ENCODE measurements around the gene JAG1.

The JAG1 gene

GRCh38 chr20:10667560-10668167 lies 6.1 kb downstream of the JAG1 start:
- no peak for DNase-seq (ENCODE audit: low read depth)

GRCh38 chr20:10667077-10667401 lies 6.8 kb downstream of the JAG1 start:
- DNase-seq (ENCODE audit: low read depth): no peak

- no peak for DNase-seq (ENCODE audit: low read depth)
Measured at GRCh38 chr20:10666221-10667076, 7.3 kb downstream of the JAG1 start.

GRCh38 chr20:10665791-10666190 lies 8.0 kb downstream of the JAG1 start:
- DNase-seq (ENCODE audit: low read depth): no peak

DNA sequence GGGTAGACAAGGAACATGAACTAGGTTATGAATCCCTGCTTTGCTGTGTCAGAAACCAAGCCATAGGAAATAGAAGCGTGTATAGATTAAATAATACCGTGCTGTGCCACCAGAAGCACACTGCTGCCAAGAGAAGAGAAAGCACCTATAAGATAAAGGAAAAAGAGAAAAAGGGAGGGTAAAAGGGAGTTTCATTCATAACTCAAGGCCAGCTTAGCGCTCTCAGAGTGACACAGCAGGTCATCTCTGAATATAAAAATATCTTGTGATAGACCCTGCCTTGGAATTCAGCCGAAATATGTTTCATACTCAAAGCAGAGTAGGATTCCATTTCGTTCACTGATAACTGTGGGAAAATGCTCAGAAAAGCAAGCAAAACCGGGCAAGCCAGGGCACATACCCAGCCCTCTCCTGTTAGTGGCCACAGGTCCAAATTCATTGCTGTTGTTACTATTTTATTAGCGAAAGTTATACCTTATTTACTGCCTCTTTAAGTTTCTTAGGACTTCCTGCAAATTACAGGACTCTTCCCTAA lies 8.7 kb downstream of the JAG1 start:
- no peak for DNase-seq (ENCODE audit: low read depth)

DNA sequence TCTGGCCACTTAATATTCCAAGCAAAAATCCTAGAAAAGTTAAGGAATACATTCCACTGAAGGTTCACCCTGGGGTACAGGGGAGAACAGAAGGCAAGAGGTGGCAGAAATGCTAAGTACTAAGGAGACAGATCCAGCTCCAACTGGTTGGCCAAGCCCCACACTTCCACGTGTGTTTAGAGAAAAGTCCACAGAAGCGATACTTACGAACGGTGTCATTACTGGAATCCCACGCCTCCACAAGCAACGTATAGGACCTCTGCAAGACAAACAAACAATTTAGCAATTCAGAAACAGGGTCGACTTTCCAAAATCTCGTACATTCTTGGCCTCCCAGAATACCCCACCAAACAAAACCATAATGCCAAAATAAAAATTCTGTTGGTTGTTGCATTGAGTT lies 10.0 kb downstream of the JAG1 start:
- DNase-seq (ENCODE audit: low read depth): no peak

DNA sequence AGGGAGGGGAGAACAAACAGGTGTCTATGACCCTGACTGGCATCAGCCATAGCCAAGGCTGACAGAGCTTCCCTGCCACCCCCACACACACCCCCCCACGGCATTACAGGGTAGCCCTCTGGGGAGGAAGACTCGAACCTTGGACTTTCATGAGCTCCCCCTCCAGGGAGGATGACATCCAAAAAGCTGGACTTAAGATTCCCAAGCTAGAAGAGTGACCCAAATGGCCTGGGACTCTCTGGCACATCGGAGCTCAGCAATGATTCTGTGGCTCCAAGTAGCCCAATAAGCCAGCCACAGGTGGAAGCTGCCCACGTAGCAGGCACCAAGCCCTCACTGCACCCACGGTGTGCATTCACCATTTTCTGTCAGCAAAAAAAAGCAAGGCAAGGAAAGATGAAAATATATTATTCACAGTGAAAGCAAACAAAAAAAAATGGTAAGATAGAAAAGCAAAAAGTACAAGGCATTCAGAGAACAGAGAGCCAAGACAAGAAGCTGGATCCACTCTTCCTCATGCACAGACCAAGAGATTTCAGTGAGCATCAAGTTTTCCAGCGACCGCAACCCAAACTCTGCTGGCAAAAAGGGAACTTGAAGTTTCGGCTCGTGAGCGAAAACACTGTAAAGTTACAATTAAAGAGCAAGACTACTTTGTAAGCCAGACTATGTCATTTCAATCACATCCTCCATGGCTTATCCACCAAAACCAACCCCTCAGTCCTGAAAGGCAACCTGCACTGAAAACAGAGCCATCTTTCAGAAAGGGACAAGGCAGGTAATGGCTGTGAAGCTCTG lies 10.9 kb downstream of the JAG1 start:
- DNase-seq (ENCODE audit: low read depth): no peak

- no peak for DNase-seq (ENCODE audit: low read depth)
Measured at GRCh38 chr20:10662151-10662550, 11.6 kb downstream of the JAG1 start.

DNA sequence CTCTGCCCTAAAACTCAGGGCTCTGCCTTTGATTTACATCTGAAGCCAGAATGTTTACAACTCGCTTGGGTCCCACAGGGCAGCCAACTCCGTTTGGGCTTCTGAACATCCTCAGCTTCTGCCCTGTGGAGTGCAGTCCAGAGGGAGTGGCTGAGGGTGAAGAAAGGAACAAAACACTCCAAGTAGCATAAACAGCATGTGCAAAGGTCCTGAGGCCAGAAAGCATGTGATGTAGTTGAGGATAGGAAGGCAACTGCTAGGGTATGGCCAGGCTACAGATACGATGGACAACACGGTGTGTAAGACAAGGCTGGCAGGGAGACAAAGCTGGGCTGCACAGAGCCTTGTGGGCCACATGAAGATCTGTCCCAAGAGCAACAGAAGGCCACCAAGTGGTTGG lies 12.5 kb downstream of the JAG1 start:
- DNase-seq (ENCODE audit: low read depth): no peak

DNA sequence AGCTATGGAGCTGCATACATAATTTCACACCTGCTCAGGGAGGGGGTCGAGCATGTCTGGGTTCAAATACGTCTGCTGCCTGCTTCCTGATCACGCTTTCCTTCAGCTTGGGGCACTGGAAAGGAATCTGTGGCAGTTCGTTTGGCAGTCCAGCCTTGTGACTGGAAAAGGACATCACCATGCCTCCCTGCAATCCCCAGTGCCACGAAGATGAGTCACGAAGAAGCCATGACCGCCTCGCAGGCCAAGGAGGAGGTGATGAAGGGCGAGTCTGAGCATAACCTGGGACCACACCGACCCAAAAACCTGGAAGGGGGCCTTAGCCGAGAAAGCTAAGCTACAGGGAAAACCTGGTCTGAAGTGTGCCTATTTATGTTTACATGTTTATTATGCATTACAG lies 13.1 kb downstream of the JAG1 start:
- DNase-seq (ENCODE audit: low read depth): no peak

- no peak for DNase-seq (ENCODE audit: low read depth)
Measured at GRCh38 chr20:10659651-10660601, 13.9 kb downstream of the JAG1 start.

GRCh38 chr20:10658876-10659632 lies 14.7 kb downstream of the JAG1 start:
- no peak for DNase-seq (ENCODE audit: low read depth)

DNA sequence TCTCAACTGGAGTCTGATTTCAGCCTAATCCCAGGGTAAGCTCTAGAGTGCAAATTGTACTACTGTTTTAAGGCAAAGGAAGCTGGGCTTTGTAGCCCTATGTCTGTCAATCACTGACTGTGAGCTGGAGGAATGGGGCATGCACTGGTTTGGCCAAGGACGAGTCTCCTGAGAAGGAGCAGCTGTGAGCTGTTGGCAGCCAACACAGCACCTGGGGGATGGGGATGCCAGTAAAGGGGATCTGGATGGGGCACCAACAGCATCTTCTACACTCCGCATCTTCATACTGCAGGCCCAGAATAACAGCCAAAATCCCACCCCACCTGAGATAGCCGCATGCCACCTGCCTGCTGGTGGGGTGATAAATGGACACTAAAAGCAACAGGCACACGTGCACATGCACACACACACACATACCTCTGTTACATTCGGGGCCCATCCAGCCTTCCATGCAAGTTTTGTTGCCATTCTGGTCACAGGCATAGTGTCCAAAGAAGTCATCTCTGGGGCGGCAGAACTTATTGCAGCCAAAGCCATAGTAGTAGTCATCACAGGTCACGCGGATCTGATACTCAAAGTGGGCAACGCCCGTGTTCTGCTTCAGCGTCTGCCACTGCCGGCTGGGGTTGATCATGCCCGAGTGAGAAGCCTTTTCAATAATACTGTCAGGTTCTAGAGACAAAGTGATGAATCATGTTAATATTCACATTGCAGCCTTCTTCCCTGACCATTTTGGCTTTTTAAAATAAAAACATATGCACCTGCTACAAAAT lies 15.6 kb downstream of the JAG1 start:
- DNase-seq (ENCODE audit: low read depth): no peak

- DNase-seq (ENCODE audit: low read depth): no peak
Measured at GRCh38 chr20:10657453-10657852, 16.3 kb downstream of the JAG1 start.

- no peak for DNase-seq (ENCODE audit: low read depth)
Measured at GRCh38 chr20:10655720-10656669, 17.8 kb downstream of the JAG1 start.

GRCh38 chr20:10654630-10655029 lies 19.2 kb downstream of the JAG1 start:
- DNase-seq (ENCODE audit: low read depth): no peak

DNA sequence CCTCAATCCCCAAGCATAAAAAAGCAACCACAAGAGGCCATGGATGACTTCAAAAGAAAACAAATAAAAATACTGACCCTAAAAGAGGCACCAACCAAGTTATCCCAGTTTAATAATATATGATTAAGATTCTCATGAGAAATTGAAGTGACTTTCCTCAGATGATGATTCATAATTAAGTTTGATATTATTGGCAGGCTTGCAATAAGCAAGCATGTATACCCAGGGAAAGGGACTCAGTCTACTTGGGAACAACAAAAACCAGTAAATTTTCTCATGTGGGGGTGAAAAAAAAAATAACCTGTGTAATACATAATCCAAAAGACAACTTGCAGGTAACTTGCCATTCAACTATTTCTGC lies 19.6 kb downstream of the JAG1 start:
- no peak for DNase-seq (ENCODE audit: low read depth)

- DNase-seq (ENCODE audit: low read depth): no peak
Measured at GRCh38 chr20:10653599-10654249, 20.1 kb downstream of the JAG1 start.

Measured in activated T-helper 9 cell treated with anti-CD3 and anti-CD28 coated beads, Interleukin-2, amount 50 U/mL, for 16 hours (primary cell).